Activated CD8-positive, alpha-beta memory T cell treated with anti-CD3 and anti-CD28 coated beads, Interleukin-2, amount 50 U/mL, for 4 hours (primary cell): ENCODE data around the gene TIGD6.

Experiments used
- DNase-seq: peaks from one replicate; pipeline ENCODE4 v3.0.0-alpha.2; 2020

Gene TIGD6

GRCh38 chr5:150015415-150015814, 15.0 kb upstream of the TIGD6 start:
- DNase-seq: no peak

DNA sequence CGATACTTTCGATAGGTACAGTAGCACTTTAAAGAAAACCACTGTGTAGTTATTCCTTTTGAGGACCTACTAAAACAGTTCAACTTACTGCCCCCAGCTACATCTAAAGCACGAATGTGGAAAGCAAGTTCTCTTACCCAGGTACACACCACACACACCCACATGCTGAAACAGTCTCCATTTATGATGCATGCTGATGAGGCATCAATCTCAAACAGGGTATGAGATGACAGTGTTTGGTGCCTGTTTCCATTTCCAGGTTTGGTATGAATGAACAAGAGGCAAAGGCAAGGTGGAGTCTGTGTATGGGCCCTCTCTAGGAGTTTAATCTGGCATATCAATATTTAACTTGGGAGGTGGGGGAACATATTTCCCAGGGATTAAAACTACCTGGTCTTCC, 14.0 kb upstream of the TIGD6 start:
- DNase-seq: no peak

DNA sequence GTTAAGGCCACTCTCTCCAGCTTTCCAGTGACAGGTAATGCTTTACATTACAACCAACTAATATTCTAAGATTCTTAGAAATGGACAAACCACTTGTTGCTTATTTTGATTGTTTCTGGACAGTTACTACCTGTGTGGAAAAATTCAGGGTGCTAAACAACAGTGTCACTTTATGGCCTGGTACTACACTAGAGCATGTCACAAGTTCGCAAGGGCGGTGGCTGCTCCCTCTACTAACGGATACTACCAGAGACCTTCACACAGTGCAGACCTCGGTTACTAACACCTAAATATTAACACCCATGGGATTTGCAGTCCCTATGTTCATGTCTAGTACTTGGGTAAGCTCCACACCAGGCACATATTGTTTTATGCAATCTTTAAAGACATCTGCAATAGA, 13.5 kb upstream of the TIGD6 start:
- DNase-seq: no peak

DNA sequence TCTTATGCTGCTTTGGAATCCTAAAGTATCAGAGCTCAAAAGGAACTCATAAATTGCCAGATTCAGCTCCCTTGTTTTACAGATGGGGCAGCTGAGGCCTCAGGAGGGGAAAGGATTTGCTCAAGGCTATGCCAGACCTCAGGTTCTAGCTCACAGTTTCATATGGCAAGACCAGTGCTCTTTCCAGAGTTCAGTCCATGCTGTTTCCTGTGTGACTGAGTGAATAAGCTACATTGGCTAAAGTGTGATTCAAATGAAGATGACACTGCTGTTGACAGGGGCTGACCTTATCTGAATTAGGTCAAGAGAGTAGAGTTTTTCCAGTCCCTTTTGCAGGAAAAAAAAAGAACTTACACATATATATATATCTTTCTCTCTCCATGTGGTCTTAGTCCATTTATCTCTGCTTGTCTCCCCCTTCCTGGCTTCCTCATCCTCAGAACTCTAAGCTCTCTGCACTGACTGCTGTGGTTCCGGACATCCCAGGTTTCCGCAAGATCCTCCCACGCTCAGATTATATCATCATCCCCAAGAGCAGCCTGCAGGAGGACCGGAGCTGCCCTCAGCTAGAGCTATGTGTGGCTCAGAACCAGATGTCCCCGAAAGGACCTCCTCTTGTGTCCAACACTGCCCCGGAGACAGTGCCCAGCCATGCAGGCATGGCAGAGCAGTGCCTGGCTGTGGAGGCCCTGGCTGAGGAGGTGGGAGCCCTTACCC, 9.4 kb upstream of the TIGD6 start:
- no peak for DNase-seq

DNA sequence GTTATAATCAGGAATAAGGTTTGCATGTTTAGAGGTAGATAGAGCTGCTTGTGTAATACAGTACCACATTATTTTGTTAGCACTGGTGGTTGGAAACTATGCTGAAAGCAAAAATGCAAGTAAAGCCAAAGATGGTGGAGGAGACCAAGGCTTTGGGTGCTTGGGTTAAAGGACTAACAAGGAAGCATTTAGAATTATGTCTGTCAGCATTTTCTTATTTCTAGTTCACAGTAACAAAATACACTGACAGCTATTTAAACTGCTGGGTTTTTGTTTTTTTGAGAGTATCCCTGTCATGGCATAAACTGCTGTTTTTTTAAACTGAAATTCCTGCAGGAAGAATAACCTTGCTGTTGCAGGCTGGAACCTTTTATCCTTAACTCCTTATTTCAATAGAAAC, 6.6 kb upstream of the TIGD6 start:
- no peak for DNase-seq

DNA sequence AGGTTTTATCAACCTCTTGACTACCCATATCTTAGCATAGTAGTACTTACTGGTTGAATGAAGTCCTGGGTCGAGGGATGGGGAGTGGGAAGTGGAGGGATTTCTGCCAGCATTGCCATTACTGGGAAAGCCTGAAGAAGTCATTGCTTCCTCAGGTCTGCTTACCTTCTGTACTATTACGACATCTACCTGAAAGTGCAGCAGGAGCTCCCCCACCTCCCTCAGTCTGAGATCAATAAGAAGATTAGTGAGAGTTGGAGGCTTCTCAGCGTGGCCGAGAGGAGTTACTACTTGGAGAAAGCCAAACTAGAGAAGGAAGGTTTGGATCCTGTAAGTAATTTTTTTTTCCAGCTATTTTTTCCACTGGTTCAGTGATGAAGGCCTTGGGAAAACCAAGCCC, 5.9 kb upstream of the TIGD6 start:
- no peak for DNase-seq

DNA sequence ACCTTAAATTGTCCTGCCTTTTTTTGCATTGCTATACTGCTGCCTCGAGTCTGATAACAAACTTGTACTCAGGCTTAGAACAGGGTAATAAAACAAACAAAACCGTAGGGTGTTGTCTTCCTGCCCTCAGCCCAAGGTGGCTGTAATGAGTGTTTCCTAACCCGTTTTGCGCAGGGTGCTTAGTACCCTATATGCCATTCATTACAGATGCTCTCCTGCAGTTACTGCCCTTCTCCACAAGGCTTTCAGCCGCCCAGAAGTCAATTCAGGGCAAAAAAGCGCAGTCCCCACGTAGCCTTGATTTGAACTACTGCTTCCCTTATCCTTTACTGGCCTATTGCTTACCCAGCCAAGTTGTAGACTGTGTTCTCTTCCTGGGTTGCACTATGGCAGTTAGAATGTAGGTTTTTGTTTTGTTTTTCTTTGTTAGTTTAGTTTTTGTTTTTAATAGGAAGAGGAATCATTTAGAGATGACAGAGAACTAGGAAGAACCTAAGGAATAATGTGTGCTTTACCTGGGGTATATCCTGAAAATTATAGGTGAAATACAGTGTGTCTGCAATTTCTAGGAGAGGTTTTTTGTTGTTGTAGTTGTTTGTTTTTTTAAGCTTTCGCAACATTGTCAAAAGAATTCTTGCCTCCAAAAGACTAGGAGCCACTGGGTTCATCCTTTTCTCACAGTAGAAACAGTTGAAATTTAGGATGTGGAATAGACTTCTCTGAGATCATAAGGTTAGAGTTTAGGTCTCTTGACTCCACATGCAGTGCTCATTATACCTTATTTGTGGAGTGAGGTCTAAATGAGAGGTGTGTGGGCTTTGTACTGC, 1.4 kb upstream of the TIGD6 start:
- DNase-seq: peak; percentile 54

DNA sequence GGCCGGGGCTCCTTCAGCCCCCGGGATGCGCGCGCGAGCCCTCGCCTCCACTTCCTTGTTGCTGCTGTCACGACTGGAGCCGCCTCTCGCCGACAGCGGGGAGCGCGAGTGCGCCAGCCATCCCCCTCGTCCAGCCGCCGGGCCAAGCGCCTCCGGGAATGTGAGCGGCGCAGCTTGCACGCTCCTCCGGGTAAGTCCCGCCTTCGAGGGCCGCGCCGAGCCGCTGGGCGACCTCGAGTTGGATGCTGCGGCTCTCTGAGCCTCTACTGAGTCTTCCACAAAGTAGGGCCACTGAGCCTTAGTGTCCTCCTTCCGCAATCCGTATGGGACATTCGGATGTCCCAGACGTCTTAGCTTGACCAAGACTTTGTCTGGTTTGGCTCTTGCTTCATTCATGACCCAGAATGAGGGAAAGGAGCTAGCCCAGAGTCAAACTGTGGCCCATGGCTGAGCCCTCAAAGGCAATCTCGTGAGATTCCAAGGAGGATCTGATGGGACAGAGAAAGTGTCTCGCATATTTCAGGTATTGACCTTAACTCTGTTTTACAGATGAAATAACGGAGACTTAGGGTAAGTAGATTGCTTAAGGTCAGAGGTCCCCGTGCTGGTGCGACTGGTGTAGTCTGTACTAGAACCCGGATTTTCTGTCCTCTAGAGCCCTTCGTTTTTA, 671 bp upstream of the TIGD6 start:
- DNase-seq: peak; percentile 43

GRCh38 chr5:149999866-150000255, 593 bp downstream of the TIGD6 start:
- DNase-seq: no peak

DNA sequence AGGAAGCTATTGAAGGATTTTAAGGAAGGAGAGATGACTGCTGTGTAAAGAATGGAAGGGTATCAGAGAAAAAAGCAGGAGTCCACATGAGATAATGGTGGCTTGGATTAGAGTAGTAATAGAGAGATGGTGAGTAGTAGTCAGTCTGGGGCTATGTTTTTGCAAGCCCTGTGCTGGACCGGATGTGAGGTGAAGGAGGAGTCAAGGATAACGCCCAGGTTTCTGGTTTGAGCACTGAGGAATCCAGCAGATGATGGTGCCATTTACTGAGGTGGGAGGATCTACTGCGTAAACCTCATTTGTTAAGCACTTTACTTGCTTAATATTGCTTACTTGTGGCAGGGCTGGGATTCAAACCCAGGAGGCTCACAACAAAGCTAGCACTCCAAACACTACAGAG, 1.1 kb downstream of the TIGD6 start:
- no peak for DNase-seq

- no peak for DNase-seq
Measured at GRCh38 chr5:149998281-149998680, 2.2 kb downstream of the TIGD6 start.

DNA sequence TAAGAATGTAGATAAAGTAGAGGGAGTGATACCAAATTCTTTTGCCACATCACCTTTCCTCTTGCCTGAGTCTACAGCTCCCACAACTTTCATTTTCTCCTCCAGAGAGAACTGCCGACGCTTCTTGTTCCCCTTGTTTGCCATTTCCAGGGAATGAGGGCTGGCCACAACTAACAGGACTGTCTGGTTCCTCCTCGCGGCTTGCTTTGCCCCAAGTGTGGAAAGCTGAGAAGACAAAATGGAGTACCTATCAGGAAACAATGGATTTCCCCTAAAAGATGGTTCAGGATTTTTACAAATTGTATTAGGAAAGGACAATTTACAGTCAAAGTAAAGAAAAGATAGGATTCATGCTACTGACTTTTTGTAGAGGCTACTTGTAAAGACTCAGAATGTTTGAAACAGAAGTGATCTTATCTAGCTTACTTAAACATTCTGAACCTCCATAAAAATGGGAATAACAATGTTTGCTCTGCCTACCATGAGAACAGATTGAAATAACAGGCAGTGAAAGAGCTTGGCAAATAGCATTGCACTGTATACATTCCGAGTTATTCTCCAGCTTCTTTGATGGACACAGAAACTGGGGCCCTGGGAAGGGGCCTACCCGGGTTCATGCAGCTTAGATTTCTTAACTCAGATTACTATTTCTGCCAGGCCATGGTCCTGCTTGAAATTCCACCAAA, 4.1 kb downstream of the TIGD6 start:
- no peak for DNase-seq

GRCh38 chr5:149995385-149996204, 4.9 kb downstream of the TIGD6 start:
- no peak for DNase-seq

DNA sequence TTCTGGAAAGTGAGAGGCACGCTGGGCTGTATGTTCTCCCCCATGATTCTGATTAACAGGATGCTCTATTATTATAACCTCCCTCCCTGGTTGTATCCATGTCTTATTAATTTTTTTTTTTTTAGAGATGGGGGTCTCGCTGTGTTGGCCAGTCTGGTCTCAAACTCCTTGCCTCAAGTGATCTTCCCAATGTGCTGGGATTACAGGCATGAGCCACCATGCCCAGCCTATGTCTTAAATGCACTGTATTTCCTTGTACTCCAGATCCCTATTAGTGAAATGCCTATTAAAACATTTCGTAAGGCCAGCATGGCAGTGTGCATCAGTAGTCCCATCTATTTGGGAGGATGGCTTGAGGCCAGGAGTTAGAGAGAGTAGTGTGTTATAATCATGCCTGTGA, 7.0 kb downstream of the TIGD6 start:
- DNase-seq: no peak

GRCh38 chr5:149990518-149991376, 9.7 kb downstream of the TIGD6 start:
- DNase-seq: peak; percentile 68

DNA sequence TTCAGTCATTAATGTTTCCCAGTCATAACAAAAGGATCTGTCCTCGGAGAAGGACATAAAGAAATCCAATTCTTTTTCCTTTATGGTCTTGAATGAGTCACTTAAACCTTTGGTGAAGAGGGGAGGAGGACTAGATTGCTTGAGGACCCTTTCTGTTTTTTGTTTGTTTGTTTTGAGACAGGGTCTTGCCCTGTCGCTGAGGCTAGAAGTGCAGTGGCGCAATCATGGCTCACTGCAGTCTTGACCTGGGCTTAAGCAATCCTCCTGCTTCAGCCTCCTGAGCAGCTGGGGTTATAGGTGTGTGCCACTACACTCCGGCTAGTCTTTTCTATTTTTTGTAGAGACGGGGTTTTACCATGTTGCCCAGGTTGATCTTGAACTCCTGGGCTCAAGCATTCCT, 12.3 kb downstream of the TIGD6 start:
- no peak for DNase-seq

- no peak for DNase-seq
Measured at GRCh38 chr5:149982505-149982904, 17.9 kb downstream of the TIGD6 start.

- DNase-seq: no peak
Measured at GRCh38 chr5:149981206-149981605, 19.2 kb downstream of the TIGD6 start.

- DNase-seq: no peak
Measured at GRCh38 chr5:149979896-149980295, 20.6 kb downstream of the TIGD6 start.

- DNase-seq: no peak
Measured at GRCh38 chr5:149975409-149975808, 25.0 kb downstream of the TIGD6 start.

DNA sequence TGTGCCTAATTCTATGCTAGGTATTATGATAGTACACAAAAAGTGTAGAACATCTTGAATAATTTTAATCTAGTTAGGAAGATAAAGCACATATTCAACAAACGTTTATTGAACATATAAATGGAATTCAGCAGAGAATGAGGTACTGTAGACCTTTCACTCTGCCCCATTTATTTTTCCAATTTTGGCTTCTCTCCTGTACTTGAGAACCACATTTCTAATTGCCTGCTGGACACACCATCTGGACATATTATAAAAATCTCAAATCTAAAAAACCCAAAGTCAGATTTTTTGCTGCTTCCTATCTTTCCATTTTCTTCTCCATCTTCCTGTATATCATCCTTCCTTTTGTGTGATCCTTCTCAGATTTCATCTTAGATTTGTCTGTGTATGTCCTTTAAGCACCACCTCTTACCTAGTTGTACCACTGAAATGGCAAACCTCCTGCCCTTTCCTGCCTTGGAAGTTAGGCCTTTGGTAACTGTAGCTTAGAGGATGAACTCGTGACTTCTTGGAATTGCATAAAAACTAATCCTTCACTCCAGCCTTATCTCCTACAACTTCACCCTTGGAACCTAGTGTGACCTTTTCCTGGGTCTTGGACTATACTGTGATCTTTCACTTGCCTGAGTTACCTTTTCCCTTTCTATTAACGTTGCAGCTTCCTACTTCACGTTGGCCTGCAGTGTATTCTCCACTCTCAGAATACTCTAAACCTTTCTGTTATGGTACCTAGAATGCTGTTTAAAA, 31.1 kb downstream of the TIGD6 start:
- no peak for DNase-seq
